ENCODE results near the gene PCNT. TPM values are rescaled to one million over a fixed set of nuclear protein-coding genes. Genes with fewer than 3 reads are reported as not detected.
A peak's percentile ranks its signal among the peaks of the same experiment; 100 is the strongest.

Gene PCNT
- total RNA-seq, 6 donors from 2014 or later: 24.9 to 130 (median 44.4) TPM

DNA sequence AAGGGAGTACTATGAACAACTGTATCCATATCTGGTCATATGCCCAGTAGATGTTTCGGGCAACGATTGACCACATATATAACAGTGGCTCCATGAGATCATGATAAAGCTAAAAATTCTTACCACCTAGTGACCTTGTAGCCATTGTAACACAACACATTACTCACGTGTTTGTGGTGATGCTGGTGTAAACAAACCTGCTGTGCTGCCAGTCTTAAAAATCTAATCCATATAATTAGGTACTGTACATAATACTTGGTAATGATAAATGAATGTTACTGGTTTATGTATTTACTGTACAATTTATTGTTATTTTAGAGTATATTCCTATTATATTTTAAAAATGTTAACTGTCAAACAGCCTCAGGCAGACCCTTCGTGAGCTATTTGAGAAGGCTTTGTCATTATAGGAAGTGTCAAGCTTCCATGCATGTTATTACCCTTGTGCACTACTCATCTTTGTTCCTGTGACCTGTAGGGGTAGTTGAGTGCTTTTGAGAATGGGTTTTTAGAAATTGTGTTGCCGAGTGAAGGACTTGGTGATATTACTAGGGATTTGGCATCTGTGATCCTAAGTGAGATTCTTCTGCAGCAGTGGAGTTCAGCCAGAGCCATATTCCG, 158.4 kb downstream of the PCNT start:
- WGBS, 2 donors: 93 to 94% methylated on average over 6 of the region's 6 CpGs
- DNase-seq: no peak
- peaks cover 0 to 8% (median 3%) of the 10 kb centered on the region in 4 donors for H3K36me3 ChIP-seq

GRCh38 chr21:46482846-46483231, 158.9 kb downstream of the PCNT start:
- H3K9me3 ChIP-seq: no peaks in the 10 kb centered on the region
- peaks cover 0 to 8% (median 3%) of the 10 kb centered on the region in 4 donors for H3K36me3 ChIP-seq
- TF ChIP-seq POLR2AphosphoS5 (IDR thresholded peaks at IDR 0.05): no peak
- no peak for TF ChIP-seq POLR2A (IDR thresholded peaks at IDR 0.05)
- no peak for TF ChIP-seq EP300 (IDR thresholded peaks at IDR 0.05)
- TF ChIP-seq, protein P1, sequence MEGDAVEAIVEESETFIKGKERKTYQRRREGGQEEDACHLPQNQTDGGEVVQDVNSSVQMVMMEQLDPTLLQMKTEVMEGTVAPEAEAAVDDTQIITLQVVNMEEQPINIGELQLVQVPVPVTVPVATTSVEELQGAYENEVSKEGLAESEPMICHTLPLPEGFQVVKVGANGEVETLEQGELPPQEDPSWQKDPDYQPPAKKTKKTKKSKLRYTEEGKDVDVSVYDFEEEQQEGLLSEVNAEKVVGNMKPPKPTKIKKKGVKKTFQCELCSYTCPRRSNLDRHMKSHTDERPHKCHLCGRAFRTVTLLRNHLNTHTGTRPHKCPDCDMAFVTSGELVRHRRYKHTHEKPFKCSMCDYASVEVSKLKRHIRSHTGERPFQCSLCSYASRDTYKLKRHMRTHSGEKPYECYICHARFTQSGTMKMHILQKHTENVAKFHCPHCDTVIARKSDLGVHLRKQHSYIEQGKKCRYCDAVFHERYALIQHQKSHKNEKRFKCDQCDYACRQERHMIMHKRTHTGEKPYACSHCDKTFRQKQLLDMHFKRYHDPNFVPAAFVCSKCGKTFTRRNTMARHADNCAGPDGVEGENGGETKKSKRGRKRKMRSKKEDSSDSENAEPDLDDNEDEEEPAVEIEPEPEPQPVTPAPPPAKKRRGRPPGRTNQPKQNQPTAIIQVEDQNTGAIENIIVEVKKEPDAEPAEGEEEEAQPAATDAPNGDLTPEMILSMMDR (IDR thresholded peaks at IDR 0.05): no peak
- no peak overlapping the region for H3K27ac ChIP-seq
- peaks cover 0 to 7% (median 3%) of the 10 kb centered on the region in 4 donors for H3K4me1 ChIP-seq
- DNase-seq: no peak
- WGBS, 2 donors: 84 to 85% methylated on average over 2 of the region's 2 CpGs
- no peak overlapping the region for H3K4me3 ChIP-seq
- no peak for ATAC-seq (ENCODE audit: low FRiP score in 2 of 2)
- H3K27me3 ChIP-seq: no peaks in the 10 kb centered on the region

More for the DNA sequence above, 158.4 kb downstream of the PCNT start:
- H3K4me3 ChIP-seq: no peak overlapping the region
- H3K27me3 ChIP-seq: no peaks in the 10 kb centered on the region
- H3K27ac ChIP-seq: no peak overlapping the region
- TF ChIP-seq, protein P1 (IDR thresholded peaks at IDR 0.05): no peak
- no peak for TF ChIP-seq EP300 (IDR thresholded peaks at IDR 0.05)
- TF ChIP-seq POLR2AphosphoS5 (IDR thresholded peaks at IDR 0.05): no peak
- TF ChIP-seq POLR2A (IDR thresholded peaks at IDR 0.05): no peak
- H3K9me3 ChIP-seq: no peaks in the 10 kb centered on the region
- H3K4me1 ChIP-seq: peaks cover 0 to 7% (median 3%) of the 10 kb centered on the region in 4 donors
- ATAC-seq (ENCODE audit: low FRiP score in 2 of 2): no peak

DNA sequence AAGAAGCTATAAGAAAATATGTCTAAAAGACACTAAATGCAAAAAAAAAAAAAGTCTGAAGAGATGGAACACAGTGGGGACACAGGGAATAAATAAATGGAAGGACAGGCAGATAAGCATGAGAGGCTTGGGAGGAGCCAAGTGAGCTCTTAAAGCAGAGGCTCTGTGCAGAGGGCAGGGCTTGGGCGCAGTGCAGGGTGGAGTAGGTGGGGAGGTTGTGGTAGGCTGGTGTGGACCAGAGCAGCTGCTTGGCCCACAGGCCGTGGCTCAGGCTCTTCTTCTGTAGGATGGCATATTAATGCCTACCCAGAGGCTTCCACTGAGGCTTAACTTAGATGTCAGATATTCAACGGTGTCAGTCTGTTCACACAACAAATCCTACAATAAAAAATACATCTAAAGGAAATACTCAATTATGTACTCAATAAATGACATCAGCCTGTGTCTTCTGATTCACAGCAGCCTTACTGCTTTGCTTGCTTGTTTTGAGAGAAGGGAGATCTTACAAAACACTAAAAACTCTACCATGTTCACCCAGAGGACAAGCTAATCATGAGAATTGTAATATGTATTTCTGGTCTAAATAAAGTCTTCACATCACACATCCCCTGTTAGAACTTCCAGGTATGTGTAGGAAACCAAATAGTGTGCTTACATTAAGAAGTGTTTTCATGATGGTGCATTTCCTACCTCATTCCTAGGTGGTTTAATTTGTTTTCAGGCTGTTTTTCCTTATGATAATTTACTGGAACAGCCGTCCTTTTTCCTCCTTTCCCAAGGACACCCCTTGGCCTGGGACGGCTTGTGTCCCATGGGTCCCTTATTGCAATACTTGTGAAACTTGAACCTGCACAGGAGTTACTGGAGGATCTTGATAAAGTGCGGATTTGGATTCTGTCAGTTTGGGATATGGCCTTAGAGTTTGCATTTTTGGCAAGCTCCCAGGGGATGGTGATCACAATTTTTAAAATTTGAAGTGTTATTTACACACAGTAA, 159.6 kb downstream of the PCNT start:
- Histone ChIP-seq H3K27ac (no peak overlapping the region), H3K36me3 (peaks cover 0 to 10% (median 3%) of the 10 kb centered on the region in 4 donors), H3K4me1 (peaks cover 0 to 7% (median 3%) of the 10 kb centered on the region in 4 donors), H3K9me3 (no peaks in the 10 kb centered on the region), H3K4me3 (no peak overlapping the region), H3K27me3 (no peaks in the 10 kb centered on the region)
- TF ChIP-seq, protein P1 (IDR thresholded peaks at IDR 0.05): no peak
- TF ChIP-seq POLR2A (IDR thresholded peaks at IDR 0.05) (no peak), POLR2AphosphoS5 (IDR thresholded peaks at IDR 0.05) (no peak), EP300 (IDR thresholded peaks at IDR 0.05) (no peak)
- DNase-seq: no peak
- ATAC-seq (ENCODE audit: low FRiP score in 2 of 2): peak in 1 of 2 donors; percentile 44
- 72 to 79% methylated on average over 6 of the region's 6 CpGs for WGBS, 2 donors

DNA sequence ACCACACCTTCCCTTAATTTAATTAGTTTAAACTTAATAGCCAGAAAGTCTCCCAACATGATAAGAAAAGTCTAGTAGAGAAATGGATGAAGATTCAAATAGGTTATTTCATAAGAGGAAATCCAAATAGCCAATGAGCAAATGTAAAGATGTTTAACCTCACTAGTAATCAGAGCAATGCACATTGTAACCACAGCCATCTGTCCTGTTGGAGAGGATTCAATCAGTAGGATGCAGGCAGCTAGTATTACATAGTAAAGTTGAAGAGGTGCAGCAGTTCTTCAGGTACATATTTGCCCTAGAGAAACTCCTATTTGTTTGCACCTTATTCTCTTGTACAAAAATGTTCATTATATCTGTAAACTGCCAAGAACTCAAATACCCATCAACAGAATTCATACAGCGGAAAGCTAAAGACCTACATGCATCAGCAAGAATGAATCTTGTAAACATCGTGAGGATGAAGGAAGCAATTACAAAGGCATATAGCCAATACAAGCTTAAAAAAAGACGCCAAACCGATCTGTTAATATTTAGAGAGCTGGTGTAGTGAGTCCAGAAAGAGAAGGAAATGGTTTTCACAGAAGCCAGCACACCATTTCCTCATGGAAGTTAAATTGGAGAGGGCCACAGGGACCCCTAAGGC, 162.6 kb downstream of the PCNT start:
- Histone ChIP-seq H3K36me3 (peaks cover 0 to 36% (median 0%) of the 10 kb centered on the region in 4 donors), H3K27ac (no peak overlapping the region), H3K27me3 (no peaks in the 10 kb centered on the region), H3K4me3 (no peak overlapping the region), H3K9me3 (no peaks in the 10 kb centered on the region), H3K4me1 (peaks cover 0 to 7% (median 3%) of the 10 kb centered on the region in 4 donors)
- no peak for TF ChIP-seq POLR2A (IDR thresholded peaks at IDR 0.05)
- no peak for TF ChIP-seq POLR2AphosphoS5 (IDR thresholded peaks at IDR 0.05)
- no peak for TF ChIP-seq EP300 (IDR thresholded peaks at IDR 0.05)
- TF ChIP-seq, protein P1 (IDR thresholded peaks at IDR 0.05): no peak
- 48 to 67% methylated on average over 4 of the region's 4 CpGs for WGBS, 2 donors
- DNase-seq: no peak
- no peak for ATAC-seq (ENCODE audit: low FRiP score in 2 of 2)
